ENCODE results near the gene DRC7.
"Not testable (repeated sequence)": the region's sequence is repeated elsewhere in the genome, so short reads cannot be mapped to it uniquely, and the experiment has no call there.

Gene DRC7

GRCh38 chr16:57765160-57765728, 70.6 kb downstream of the DRC7 start:
- DNase-seq, result no peak

GRCh38 chr16:57766714-57767348, 72.2 kb downstream of the DRC7 start:
- no peak for DNase-seq

- no peak for DNase-seq
Observed at GRCh38 chr16:57769541-57770145, 75.0 kb downstream of the DRC7 start.

GRCh38 chr16:57770361-57770760, 75.8 kb downstream of the DRC7 start:
- no peak for DNase-seq

- DNase-seq, result no peak
Observed at GRCh38 chr16:57771141-57771785, 76.7 kb downstream of the DRC7 start.

- no peak for DNase-seq
Observed at GRCh38 chr16:57773019-57773418, 78.4 kb downstream of the DRC7 start.

- DNase-seq, result no peak
Observed at GRCh38 chr16:57773655-57774295, 79.2 kb downstream of the DRC7 start.

GRCh38 chr16:57774705-57775285, 80.2 kb downstream of the DRC7 start:
- DNase-seq, result no peak

- DNase-seq, result no peak
Observed at GRCh38 chr16:57775661-57776469, 81.3 kb downstream of the DRC7 start.

GRCh38 chr16:57778658-57779057, 84.1 kb downstream of the DRC7 start:
- no peak for DNase-seq

- not testable (repeated sequence) for DNase-seq
Observed at GRCh38 chr16:57779836-57780235, 85.2 kb downstream of the DRC7 start.

- DNase-seq, result no peak
Observed at GRCh38 chr16:57781349-57781740, 86.7 kb downstream of the DRC7 start.
